Gastrocnemius medialis (tissue), 4 donors: ENCODE results near the gene TRIP10. TPM values are rescaled to one million over a fixed set of nuclear protein-coding genes. Genes with fewer than 3 reads are reported as not detected.

ENCODE experiments used
- ATAC-seq, 2 donors: fragments of 150-250 bp; one replicate each; pipeline ENCODE4 v1.9.1; 2016
- DNase-seq, 2 donors: peaks; one replicate each; pipeline ENCODE4 v3.0.0-alpha.2; 2019
- H3K27ac ChIP-seq, 4 donors: fragments of 200-600 bp; sonication (generic); 1 replicate in 1 of 4; 2 replicates in 3 of 4; pipeline ENCODE4 v1.5.1; 2016 to 2018; ENCODE audit warnings: mild to moderate bottlenecking in 2 of 4, moderate library complexity in 1 of 4
- H3K27me3 ChIP-seq, 3 donors: fragments of 200-600 bp; sonication (generic) in 2 of 3; 1 replicate in 1 of 3; 2 replicates in 2 of 3; pipeline versions ENCODE4 v1.5.1 to v1.6.0; 2016 to 2019; ENCODE audit warnings: mild to moderate bottlenecking in 1 of 3, moderate library complexity in 1 of 3
- H3K36me3 ChIP-seq, 2 donors: fragments of 200-600 bp; sonication (generic) in 1 of 2; one replicate each; pipeline ENCODE4 v1.5.1; 2017 to 2018
- H3K4me1 ChIP-seq, 2 donors: fragments of 200-600 bp; sonication (generic) in 1 of 2; one replicate each; pipeline ENCODE4 v1.5.1; 2016 to 2017; ENCODE audit warnings: mild to moderate bottlenecking in 2 of 2
- H3K4me3 ChIP-seq, 4 donors: fragments of 200-600 bp; sonication (generic) in 3 of 4; 1 replicate in 1 of 4; 2 replicates in 3 of 4; pipeline ENCODE4 v1.5.1; 2016 to 2019; ENCODE audit warnings: mild to moderate bottlenecking in 2 of 4
- H3K9me3 ChIP-seq, 3 donors: fragments of 200-600 bp; sonication (generic) in 2 of 3; 1 replicate in 1 of 3; 2 replicates in 2 of 3; pipeline ENCODE4 v1.5.1; 2016 to 2019
- CTCF ChIP-seq, 5 experiments: fragments of 450-650 bp in 3 of 5; fragments of 200-600 bp in 2 of 5; sonication (generic) in 2 of 5; IDR thresholded peaks in 4 of 5; conservative IDR thresholded peaks in 1 of 5; 1 replicate in 4 of 5; 2 replicates in 1 of 5; pipeline ENCODE4 v1.5.1; 2016 to 2019; ENCODE audit warnings: antibody characterized with exemption in 5 of 5, mild to moderate bottlenecking in 3 of 5, moderate library complexity in 3 of 5
- POLR2A ChIP-seq, 2 donors: fragments of 450-650 bp; IDR thresholded peaks; one replicate each; pipeline ENCODE4 v1.6.1; 2017; ENCODE audit warnings: antibody characterized with exemption in 2 of 2, mild to moderate bottlenecking in 2 of 2, moderate library complexity in 2 of 2
- in situ Hi-C, 4 donors: fragments of 200-750 bp; cut with MboI; loops; one replicate each; pipeline versions ENCODE4 v1.15.0 to v1.8.0; 2017; ENCODE audit warnings: low sequenced_read_pairs in 4 of 4
- intact Hi-C: fragments of 100-400 bp; cut with DNase I; formaldehyde crosslinking; loops from one replicate; pipeline ENCODE4 v1.15.1; 2023; ENCODE audit warnings: low total_unique reads
- microRNA-seq, 2 donors: library from miRNA; unstranded; fragments of <30 nt; microRNA quantifications; one replicate each; pipeline ENCODE4, GENCODE V29; 2016; ENCODE audit warnings: borderline replicate concordance in 2 of 2
- total RNA-seq, 4 donors: library from RNA; depleted of rRNA; stranded (reverse); fragments of >200 nt; gene quantifications; one replicate each; pipeline versions ENCODE4 v1.1.0 to v1.2.3, GENCODE V29; 2016

The TRIP10 gene
- total RNA-seq, 4 donors from 2014 or later = 130 to 237 (median 178) TPM

GRCh38 chr19:6800991-6801484, 61.6 kb downstream of the TRIP10 start:
- Histone ChIP-seq H3K9me3 (no peaks in the 10 kb centered on the region), H3K4me3 (peak overlapping the region in 2 of 4 donors; percentile 17 to 24), H3K27me3 (peaks cover 0 to 11% (median 7%) of the 10 kb centered on the region in 3 donors), H3K36me3 (no peaks in the 10 kb centered on the region), H3K4me1 (no peaks in the 10 kb centered on the region), H3K27ac (no peak overlapping the region)
- intact Hi-C loops = no loop called here
- in situ Hi-C loops = no loop called here
- TF ChIP-seq POLR2A (IDR thresholded peaks at IDR 0.05) (no peak), CTCF (IDR thresholded peaks at IDR 0.05 in 4 of 5, conservative IDR thresholded peaks at IDR 0.05 in 1 of 5) (no peak)
- no peak for ATAC-seq
- DNase-seq = no peak

Small RNA genes lying within 50 kb of the gene (microRNA-seq; reads per million reads assigned to microRNA genes)
- 0 reads per million in 2 donors for gene MIR6791

Other genes starting within 250 kb of the TRIP10 start
- 1 to 10 TPM; 1.7 to 2.5 (median 2.0) TPM for gene TUBB4A, start 237.4 kb upstream of the TRIP10 start, total RNA-seq
- 1 to 10 TPM in 2 of 4 donors, not detected in 2; 1.1 to 1.8 TPM for gene TNFSF9, start 208.7 kb upstream of the TRIP10 start, total RNA-seq
- gene CD70, start 148.5 kb upstream of the TRIP10 start, total RNA-seq = not detected
- gene TNFSF14, start 69.5 kb upstream of the TRIP10 start, total RNA-seq = not detected
- gene C3, start 19.0 kb upstream of the TRIP10 start, total RNA-seq = 100 to 1,000 TPM in 1 of 4 donors, 10 to 100 TPM in 3; 25.9 to 121 (median 70.6) TPM
- gene GPR108, start 2.1 kb upstream of the TRIP10 start, total RNA-seq = 10 to 100 TPM; 22.6 to 40.3 (median 32.3) TPM
- not detected for gene SH2D3A, start 27.8 kb downstream of the TRIP10 start, total RNA-seq
- gene VAV1, start 33.0 kb downstream of the TRIP10 start, total RNA-seq = 1 to 10 TPM in 2 of 4 donors, under 1 TPM in 2; 0.63 to 1.8 (median 0.96) TPM
- under 1 TPM in 2 of 4 donors, not detected in 2; 0.13 to 0.33 TPM for gene ADGRE1, start 147.9 kb downstream of the TRIP10 start, total RNA-seq